D721Med (cell line): ENCODE data around the gene NGLY1.

Experiments
- DNase-seq: peaks from one replicate; pipeline ENCODE4 v3.0.0; 2011; ENCODE audit warnings: low spot score; ENCODE audit not compliant: insufficient read length
- FAIRE-seq: peaks from 2 replicates; lab custom pipeline; 2011; peaks lifted over from hg19 to GRCh38; lab: Jason Lieb, UNC
- TF ChIP-seq, protein P1 (sequence below): IDR thresholded peaks from 2 replicates; pipeline ENCODE4 v1.5.1; 2012; ENCODE audit warnings: mild to moderate bottlenecking, control low read depth; ENCODE audit not compliant: insufficient read depth; ENCODE audit errors: missing control alignments

Gene NGLY1

GRCh38 chr3:25751725-25752124 lies 31.5 kb downstream of the NGLY1 start:
- TF ChIP-seq, protein P1, sequence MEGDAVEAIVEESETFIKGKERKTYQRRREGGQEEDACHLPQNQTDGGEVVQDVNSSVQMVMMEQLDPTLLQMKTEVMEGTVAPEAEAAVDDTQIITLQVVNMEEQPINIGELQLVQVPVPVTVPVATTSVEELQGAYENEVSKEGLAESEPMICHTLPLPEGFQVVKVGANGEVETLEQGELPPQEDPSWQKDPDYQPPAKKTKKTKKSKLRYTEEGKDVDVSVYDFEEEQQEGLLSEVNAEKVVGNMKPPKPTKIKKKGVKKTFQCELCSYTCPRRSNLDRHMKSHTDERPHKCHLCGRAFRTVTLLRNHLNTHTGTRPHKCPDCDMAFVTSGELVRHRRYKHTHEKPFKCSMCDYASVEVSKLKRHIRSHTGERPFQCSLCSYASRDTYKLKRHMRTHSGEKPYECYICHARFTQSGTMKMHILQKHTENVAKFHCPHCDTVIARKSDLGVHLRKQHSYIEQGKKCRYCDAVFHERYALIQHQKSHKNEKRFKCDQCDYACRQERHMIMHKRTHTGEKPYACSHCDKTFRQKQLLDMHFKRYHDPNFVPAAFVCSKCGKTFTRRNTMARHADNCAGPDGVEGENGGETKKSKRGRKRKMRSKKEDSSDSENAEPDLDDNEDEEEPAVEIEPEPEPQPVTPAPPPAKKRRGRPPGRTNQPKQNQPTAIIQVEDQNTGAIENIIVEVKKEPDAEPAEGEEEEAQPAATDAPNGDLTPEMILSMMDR: no peak
- FAIRE-seq: no peak

DNA sequence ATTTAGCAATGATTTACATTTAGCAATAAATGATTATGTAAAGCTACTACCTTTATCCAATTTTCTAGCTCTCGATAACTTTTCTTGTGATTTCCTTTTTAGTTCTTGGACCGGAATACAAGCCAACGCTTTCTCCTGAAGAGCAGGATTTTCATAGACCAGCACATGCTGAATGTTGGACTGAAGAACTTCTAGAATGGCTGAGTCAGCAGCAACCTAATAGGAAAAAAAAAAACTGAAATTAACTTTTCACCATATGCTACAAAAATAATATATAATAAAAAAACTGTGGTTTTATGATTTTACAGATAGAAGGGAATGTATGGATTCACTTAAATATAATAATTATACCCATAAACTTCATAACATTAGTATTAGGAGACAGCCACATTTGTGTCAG lies 32.2 kb downstream of the NGLY1 start:
- DNase-seq: no peak
- TF ChIP-seq, protein P1: no peak
- no peak for FAIRE-seq

More at GRCh38 chr3:25751725-25752124, 31.5 kb downstream of the NGLY1 start:
- DNase-seq: no peak

DNA sequence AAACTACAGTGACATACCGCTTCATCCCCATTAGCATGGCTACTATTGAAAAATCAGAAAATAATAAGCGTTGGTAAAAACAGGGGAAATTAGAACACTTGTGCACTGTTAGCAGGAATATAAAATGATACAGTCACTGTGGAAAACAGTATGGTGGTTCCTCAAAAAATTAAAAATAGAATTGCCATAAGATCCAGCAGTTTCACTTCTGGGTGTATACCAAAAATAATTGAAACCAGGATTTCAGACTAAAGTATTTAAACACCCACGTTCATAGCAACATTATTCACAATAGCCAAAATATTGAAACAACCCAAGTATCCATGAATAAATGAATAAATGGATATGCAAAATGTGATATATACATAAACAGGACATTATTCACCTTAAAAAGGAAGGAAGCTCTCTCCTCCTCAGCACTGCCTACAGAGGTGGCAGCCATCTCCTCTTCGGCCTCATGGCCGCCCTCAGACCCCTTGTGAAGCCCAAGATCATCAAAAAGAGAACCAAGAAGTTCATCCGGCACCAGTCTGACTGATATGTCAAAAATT lies 34.1 kb downstream of the NGLY1 start:
- DNase-seq (no peak), FAIRE-seq (no peak)
- TF ChIP-seq, protein P1: no peak

GRCh38 chr3:25748189-25748588 lies 35.1 kb downstream of the NGLY1 start:
- no peak for DNase-seq
- TF ChIP-seq, protein P1: no peak
- FAIRE-seq: no peak

- FAIRE-seq: no peak
- TF ChIP-seq, protein P1: no peak
- no peak for DNase-seq
Observed at GRCh38 chr3:25747033-25747432, 36.2 kb downstream of the NGLY1 start.

DNA sequence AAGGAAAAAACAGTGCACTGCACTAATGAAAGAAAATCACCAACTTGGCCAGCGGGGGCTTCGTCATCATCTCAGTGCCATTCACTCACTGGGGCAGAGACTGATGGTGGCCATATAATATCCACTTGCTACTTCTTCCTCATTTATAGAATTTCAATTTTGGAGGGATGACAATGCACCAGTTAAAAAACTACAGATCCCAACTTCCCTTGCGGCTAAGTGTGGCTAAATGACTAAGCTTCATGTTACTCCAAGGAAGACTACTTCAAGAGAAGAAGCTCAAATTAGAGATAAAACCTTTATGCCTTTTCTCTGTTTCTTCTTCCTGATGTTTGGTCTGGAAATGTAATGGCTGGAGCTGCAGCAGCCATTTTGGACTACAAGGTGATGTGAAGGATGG lies 38.8 kb downstream of the NGLY1 start:
- DNase-seq (no peak), FAIRE-seq (no peak)
- TF ChIP-seq, protein P1: no peak

DNA sequence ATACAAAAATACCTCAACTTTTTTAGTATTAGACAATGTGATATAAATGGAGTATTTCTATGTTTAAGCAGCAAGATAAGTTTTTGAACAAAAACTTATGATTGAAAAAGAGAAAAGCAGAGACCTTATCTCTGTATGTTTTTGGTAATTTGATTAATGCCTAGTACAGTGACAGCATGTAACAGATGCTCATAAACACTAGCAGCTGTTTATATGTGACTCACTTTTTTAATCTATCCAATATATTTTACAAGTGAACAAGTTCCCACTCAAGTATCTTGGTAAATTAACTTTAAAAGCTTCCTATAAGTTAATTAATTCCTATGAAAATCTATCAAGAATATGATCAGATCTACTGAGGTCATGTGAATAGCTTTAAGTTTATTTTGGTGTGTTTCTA lies 55.1 kb downstream of the NGLY1 start:
- DNase-seq (no peak), FAIRE-seq (peak; percentile 6)
- TF ChIP-seq, protein P1: no peak
